ENCODE data around the gene CASP4.

Gene CASP4

DNA sequence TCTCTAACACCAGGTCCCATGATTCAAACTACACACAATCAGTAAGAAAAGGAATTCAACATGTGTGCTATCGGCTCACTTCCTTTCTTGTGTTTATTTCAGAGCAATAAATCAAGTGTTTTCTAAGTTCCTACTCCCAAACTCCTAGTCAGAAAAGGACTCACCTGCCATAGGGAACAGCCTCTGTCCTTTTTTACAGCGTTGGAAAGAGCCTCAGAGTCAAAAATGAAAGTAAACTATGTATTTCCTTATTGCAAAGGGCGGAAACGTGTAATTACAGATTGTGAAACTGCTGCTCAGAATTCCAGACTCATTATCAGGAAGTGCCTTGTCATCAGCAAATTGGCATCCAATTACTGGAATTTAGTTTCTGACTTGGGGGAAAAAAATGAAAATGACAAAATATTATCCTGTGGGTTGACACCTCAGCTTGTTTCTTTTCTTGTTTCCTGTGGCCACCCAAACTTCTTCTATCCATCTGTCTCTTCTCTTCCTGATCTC, at the start of gene CASP4:
CASP4 (minus strand) TSS at position 220 of the 501 bp plus-strand sequence; CDS start at position 171, 49 bp downstream.
- DNase-seq (ENCODE audit: low read depth), result peak; percentile 89
- peak within 1 kb of the TSS; percentile 85 for H3K4me3 ChIP-seq (ENCODE audit: low read length)
- TF ChIP-seq, protein P1, sequence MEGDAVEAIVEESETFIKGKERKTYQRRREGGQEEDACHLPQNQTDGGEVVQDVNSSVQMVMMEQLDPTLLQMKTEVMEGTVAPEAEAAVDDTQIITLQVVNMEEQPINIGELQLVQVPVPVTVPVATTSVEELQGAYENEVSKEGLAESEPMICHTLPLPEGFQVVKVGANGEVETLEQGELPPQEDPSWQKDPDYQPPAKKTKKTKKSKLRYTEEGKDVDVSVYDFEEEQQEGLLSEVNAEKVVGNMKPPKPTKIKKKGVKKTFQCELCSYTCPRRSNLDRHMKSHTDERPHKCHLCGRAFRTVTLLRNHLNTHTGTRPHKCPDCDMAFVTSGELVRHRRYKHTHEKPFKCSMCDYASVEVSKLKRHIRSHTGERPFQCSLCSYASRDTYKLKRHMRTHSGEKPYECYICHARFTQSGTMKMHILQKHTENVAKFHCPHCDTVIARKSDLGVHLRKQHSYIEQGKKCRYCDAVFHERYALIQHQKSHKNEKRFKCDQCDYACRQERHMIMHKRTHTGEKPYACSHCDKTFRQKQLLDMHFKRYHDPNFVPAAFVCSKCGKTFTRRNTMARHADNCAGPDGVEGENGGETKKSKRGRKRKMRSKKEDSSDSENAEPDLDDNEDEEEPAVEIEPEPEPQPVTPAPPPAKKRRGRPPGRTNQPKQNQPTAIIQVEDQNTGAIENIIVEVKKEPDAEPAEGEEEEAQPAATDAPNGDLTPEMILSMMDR (IDR thresholded peaks at IDR 0.05; ENCODE audit: insufficient read depth, low read depth, low read length, missing control alignments), result no peak

DNA sequence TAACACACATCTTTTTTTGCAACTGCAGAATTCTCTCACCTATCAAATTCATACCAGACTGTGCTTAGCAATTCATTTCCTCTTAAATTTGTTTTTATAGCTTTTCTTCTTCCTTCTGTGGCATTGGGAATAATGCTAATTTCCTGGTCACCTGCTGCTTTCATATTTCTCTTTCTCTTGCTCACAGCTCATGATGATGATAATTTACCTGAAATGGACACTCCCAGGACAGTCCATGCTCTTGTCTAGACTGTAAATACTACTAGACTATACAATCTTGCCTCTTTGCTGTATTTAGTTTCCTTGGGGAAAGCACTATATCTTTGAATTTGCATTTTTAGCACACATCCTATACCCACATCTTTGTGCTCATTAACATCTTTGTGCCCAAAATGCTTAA, 39.1 kb upstream of the CASP4 start:
- TF ChIP-seq, protein P1 (IDR thresholded peaks at IDR 0.05; ENCODE audit: insufficient read depth, low read depth, low read length, missing control alignments), result no peak
- DNase-seq (ENCODE audit: low read depth), result no peak

DNA sequence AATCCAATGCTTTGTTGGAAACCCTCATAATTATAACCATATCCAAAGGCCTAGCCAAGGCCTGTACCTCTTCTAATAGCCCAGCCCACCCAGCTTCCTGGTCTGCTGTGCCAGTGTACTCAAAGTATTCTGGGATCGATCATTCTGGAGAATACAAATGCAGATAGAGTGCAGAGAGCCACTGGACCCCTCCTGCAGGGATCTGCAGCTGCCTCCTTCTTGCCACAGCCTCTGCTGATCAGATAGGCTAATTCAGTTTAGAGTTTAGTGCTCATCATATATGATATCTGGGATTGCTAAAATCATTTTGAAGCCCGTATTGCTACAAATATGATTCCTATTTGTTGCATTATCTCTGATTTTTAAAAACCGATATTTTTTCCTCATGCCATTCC, 37.1 kb upstream of the CASP4 start:
- no peak for DNase-seq (ENCODE audit: low read depth)
- TF ChIP-seq, protein P1 (IDR thresholded peaks at IDR 0.05; ENCODE audit: insufficient read depth, low read depth, low read length, missing control alignments), result no peak
- H3K4me3 ChIP-seq (ENCODE audit: low read length), result no peak overlapping the region

More for the DNA sequence above, 39.1 kb upstream of the CASP4 start:
- H3K4me3 ChIP-seq (ENCODE audit: low read length), result no peak overlapping the region

DNA sequence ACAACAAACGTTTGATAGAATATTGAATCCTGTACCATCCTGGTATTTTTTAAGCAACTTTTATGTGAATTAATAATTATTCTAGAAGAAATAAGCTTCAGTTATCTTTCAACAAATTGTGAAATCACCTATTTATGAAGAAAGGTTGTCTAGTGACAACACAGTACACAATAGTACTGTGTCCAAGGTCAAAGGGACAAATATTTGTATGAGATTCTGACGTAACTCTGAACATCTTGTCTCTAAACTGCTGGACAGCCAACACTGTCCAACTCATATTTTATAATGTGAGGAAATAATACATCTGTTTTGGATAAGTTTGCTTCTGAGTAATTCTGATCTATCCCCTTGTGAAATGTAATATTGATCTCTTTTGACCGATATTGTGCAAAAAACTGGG, 35.6 kb upstream of the CASP4 start:
- DNase-seq (ENCODE audit: low read depth), result no peak
- TF ChIP-seq, protein P1 (IDR thresholded peaks at IDR 0.05; ENCODE audit: insufficient read depth, low read depth, low read length, missing control alignments), result no peak
- H3K4me3 ChIP-seq (ENCODE audit: low read length), result no peak overlapping the region

DNA sequence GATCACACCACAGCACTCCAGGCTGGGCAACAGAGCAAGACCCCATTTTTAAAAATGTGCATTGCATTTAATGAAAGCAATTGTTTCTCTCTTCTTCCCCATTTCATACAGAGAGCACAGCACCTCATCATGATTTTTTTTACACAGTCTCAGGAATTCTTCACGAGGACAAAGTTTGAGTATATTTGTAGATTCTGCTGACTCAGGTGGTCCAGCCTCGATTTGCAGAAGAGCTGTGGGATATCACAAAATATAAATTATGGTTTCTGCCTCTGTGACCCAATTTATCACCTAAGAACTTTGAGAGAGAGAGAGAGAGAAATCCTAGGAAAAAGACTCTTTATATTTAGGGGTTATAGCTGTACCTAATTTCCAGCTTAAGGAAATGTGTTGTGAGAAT, 34.8 kb upstream of the CASP4 start:
- TF ChIP-seq, protein P1 (IDR thresholded peaks at IDR 0.05; ENCODE audit: insufficient read depth, low read depth, low read length, missing control alignments), result no peak
- H3K4me3 ChIP-seq (ENCODE audit: low read length), result no peak overlapping the region
- DNase-seq (ENCODE audit: low read depth), result no peak

DNA sequence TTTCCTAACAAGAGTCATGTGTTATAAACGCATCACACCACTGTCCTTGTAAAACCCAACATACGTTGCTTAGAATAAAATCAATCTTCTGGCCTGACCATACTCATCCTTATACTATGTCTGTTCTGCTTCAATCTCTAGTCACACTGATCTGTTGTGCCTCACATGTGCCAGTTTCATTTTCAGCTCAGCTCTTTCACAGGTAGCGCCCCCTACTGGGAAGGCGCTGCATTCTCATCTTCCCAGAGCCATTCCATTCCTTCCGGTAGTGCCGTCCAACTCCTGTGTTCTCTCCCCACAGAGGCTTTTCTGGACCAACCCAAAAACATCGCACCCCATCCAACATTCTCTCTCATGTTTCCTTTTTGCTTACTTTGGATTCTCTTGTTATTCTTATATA, 32.4 kb upstream of the CASP4 start:
- peak; percentile 2 for DNase-seq (ENCODE audit: low read depth)
- H3K4me3 ChIP-seq (ENCODE audit: low read length), result no peak overlapping the region

DNA sequence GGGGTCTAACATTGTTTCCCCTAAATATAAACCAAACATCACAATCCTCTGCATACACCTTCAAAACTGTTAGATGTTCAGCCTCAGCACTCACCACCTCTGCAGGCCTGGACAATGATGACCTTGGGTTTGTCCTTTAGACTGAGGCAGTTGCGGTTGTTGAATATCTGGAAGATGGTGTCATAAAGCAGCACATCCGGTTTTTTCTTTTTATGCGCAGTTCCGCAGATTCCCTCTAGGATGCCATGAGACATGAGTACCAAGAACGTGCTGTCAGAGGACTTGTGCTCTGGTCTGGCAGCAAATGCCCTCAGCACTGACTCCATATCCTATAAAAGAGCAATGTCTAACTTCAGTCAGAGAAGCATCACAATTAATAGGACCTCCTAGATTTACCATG, 31.8 kb upstream of the CASP4 start:
- TF ChIP-seq, protein P1 (IDR thresholded peaks at IDR 0.05; ENCODE audit: insufficient read depth, low read depth, low read length, missing control alignments), result no peak
- H3K4me3 ChIP-seq (ENCODE audit: low read length), result no peak overlapping the region
- DNase-seq (ENCODE audit: low read depth), result peak; percentile 6

More for the DNA sequence above, 32.4 kb upstream of the CASP4 start:
- TF ChIP-seq, protein P1 (IDR thresholded peaks at IDR 0.05; ENCODE audit: insufficient read depth, low read depth, low read length, missing control alignments), result peak; percentile 45
